Inflammatory macrophage (primary cell): ENCODE data around the gene NANOGP8.
"Not testable (repeated sequence)": the region's sequence is repeated elsewhere in the genome, so short reads cannot be mapped to it uniquely, and the experiment has no call there.

Source experiments
- DNase-seq, 2 donors: peaks; one replicate each; pipeline ENCODE4 v3.0.0-alpha.2; 2020 to 2022
- total RNA-seq, 18 experiments: gene quantifications; one replicate each; lab custom pipeline; 2026; ENCODE audit warnings: mixed read lengths in 6 of 18, inconsistent platforms in 2 of 18; lab: John Stamatoyannopoulos, UW

The NANOGP8 gene, protein sequence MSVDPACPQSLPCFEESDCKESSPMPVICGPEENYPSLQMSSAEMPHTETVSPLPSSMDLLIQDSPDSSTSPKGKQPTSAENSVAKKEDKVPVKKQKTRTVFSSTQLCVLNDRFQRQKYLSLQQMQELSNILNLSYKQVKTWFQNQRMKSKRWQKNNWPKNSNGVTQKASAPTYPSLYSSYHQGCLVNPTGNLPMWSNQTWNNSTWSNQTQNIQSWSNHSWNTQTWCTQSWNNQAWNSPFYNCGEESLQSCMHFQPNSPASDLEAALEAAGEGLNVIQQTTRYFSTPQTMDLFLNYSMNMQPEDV
- 0 to 0.25 (median 0.02) reads per million in 18 experiments for total RNA-seq

DNA sequence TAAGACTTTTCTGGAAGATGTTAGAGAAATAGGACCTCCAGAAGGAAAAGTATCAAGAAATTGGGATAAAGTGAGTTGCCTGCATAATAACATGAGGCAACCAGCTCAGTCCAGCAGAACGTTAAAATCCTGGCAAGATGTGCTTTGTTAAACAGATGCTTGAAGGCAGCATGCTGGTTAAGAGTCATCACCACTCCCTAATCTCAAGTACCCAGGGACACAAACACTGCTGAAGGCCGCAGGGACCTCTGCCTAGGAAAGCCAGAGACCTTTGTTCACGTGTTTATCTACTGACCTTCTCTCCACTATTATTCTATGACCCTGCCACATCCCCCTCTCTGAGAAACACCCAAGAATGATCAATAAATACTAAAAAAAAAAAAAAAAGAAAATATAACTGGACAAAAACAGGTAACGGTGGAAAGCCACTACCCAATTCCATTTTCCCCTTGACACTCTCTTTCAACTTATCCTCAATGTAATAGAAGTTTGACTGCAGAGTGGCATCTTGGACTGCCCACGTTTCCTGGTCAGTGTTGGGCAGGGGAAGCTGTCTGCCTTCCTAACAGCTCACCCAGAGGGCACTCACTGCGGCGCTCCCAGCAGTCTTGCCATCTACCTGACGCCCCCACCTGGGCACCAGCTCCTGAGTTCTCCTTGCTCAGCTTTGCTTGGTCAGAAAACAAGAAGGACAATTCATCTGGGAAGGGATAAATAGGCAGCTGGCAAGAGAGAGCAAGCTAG is at the start of gene NANOGP8:
TSS of gene NANOGP8 (minus strand) at position 120 of the 744 bp plus-strand sequence. CDS start 185 bp downstream, outside the sequence.
- DNase-seq, result not testable (repeated sequence)

DNA sequence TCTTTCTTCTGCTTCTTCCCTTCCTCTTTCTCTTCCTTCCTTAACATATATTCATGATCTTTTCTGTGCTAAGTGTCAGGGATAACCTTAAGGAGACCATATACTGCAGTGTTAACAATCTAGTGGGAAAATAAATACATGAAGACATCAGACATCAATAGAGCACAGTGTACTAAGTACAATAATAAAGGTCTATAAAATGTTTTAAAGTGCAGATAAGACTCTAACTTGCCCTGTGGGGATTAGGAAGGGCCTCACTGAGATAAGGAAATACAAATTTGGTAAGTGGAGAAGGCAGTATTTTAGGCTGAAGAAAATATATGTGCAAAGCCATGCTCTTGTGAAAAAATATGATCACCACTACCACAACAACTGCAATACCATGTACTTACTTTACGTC is 49.2 kb upstream of the NANOGP8 start:
- no peak for DNase-seq

DNA sequence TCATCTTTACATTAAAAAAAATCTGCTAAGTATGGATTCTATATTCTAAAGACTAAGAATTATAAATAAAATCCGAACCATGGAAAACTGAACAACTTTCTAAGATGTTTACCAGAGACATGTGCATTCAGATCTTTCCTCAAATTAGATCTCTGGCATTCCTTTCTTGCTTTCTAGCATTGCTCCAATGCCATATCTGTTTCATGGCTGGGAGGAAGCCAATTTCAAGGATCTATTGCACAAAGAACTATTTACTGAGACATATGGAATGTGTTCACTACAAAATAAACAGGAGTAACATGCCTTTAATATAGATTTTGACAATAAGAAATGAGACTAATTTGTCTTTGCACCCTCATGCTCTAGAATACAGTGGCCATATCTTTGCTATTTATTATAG is 45.1 kb upstream of the NANOGP8 start:
- DNase-seq, result no peak

DNA sequence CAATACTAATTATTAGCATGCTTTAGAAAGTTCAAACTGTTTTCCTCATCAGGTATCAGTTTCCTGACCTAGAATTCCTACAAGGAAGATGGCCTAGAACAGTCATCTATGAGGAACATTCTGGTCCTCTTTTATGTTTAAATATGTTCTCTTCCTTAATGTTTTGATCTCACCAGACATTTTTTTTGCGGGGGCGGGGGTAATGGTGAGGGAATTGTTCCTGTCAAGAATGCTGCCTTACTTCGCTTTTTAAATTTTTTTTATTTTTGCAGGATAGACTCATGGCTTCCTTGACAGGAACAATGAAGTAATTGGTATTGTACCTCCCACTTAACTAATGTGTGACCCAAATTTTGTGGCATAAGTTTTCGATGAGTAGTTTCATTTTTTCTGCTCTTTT is 44.3 kb upstream of the NANOGP8 start:
- no peak for DNase-seq

DNA sequence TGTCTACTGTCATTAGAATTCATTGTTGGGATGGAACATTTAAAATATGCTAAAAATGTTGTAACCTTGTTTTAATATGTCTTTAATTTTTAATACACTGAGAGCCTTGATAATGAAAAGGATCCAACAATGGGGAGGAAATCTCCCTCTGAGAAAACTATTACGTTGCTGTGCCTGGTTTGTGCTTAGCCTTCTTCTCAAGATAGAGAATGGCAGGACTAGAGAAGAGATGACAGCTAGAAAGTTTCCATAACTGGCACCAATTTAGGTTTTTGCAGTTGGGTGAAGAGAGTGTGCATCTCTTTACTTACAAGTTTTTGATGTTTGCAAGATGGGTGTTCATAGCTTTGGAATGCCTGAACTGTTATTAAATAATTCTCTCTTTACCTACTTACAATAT is 42.6 kb upstream of the NANOGP8 start:
- DNase-seq, result no peak

DNA sequence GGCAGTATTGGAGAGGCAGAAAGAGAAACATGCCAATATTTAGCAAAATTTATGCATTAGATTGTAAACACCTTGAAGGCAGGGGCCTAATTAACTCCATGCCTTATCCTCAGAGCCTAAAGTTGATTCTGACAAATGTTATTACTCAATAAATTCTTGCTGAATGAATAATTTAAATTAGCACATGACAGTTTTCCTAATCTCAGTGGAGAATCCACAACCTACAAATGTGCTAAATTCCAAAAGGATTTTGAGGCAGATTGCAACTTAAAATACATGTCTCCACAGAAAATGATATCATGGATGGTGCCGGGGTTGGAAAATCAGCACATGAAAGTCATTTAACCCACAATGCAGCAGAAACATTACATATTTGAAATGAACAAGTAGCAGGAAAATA is 41.1 kb upstream of the NANOGP8 start:
- no peak for DNase-seq

DNA sequence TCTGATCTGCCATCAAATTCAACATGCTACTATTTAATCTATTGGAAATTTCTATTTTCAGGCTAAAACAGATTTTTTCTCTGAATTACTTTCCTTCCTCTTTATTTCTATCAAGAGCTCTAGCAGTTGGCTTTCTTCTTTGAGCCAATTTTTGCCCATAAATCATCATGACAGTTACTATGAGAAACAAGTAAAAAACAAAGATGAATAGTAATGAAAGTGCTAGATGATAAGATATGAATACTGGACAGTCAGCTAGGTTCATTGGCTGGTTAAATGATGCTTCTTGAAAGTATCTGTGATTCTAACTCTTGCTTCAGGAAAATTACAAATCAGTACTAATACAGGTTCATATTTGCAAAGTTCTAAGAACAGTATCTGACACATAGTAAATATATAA is 38.6 kb upstream of the NANOGP8 start:
- no peak for DNase-seq

DNA sequence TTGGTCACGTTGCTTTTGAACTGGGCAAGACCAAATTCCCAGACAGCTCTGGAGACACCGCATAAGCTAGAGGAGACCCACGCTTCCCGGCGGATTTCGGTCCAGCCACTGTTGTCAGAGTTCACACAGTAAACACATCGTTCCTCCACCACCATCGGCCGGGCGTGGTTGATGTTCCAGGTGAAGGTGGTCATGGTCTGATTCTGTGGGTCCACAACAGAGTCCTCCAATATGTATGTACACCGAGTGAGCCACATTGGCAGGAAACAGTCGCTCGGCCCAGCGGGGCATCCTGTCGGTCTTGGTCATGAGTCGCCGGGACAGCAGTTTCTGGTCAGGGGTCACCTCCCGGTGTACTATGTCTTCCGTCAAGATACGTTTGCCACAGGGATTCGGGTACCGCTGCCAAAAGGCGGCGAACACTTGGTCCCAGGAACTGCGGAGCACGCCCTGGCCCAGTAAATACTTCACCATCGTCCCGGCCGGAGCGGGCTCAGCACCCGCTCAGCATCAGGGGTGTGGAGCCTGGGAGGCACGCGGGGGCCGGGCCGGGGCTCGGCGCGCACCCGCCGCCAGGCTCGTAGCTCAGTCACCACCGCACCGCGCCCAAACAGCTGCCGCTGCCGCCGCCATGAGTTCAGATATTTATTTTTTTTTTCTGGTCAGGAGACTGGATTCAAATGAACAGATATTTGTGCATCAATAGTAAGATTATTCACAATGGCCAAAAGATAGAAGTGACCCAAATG is 36.7 kb upstream of the NANOGP8 start:
- DNase-seq, result no peak

DNA sequence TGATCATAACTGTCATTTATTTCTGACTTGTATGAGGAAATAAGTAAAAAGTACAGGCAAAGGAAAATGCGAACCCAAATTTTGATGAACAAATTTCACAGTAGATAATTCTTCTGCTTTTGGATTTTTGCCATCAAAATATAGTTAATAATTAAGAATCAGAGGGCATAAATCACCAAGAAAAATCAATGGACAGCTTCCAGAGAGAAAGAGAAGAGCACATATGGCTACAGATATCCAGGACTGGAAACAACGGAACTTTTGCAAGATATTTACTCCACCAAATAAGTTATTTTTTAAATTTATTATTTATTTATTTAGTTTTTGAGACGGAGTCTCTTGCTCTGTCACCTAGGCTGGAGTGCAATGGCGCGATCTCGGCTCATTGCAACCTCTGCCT is 35.1 kb upstream of the NANOGP8 start:
- no peak for DNase-seq

DNA sequence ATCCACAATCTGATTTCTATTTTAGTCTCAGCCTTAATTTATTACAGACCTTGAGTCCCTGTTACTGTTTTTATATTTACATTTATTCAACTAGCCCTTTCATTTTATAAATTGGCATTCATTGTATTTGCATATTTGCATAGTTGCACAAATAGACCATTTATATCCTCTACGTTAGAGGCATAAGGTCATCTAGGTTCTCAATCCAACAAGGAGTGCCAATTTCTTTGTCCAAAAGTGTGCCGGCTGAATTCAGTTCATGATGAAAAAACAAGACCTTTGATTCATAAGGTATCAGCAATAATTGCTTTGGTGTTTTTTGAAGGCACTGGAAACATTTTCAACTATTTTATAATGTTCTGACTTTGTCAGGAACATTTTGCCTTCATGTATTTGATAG is 33.9 kb upstream of the NANOGP8 start:
- no peak for DNase-seq

DNA sequence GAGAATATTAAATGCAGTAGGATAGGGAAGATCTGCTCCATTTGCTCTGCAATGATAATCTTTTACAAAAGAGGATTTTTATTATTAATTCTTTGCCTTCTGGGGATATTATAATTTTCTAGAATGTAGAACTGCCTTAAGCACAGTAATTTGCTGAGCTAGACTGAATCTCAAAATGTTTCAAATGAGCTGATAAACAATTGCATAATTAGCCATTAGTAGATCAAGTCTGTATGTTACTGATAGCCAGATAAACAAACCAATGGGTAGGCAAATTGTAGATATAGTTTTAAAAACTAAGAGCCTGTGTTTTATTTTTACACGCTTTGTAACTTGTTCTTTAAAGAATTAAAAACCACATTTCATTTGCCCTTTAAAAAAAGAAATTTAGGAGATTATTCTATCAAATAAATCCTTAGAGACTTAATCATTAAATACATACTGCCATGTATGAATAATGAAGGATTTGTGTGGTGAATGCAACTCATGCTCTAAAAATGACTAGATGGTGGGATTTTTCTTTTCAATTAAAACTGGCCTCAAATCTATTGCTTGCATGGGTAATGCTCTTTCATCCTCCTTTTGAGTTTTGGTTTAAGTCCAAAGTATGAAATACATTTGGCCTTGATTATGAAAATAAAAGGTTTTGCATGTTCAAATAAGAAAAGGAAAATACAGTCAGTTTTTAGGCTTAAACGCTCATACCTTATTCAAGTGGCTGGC is 32.6 kb upstream of the NANOGP8 start:
- DNase-seq, result no peak

DNA sequence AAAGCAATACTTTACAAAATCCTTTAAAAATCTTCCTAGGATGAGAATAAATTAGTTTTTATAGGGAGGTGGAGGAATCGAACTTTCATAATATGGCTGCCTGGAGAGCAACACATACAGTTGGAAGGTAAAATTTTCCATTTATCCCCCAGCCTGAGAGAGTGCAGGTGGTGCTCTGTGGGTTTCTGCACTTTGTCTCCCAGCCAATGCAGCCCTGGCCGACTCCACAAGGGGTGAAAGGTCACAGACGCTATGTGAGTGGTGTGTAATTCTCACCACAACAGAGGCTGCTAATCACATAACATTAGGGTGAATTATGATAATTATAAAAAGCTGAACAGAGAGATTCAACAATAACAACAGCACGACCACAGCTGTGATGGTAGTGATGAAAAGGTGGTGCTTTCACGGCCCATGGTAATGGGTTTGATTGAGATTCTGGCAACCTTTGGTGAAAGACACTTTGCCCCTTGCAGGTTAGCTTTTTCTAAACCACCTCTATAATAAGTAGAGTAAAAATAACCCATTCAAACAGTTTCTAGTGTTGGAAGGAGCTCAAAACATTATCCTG is 30.1 kb upstream of the NANOGP8 start:
- DNase-seq, result no peak

DNA sequence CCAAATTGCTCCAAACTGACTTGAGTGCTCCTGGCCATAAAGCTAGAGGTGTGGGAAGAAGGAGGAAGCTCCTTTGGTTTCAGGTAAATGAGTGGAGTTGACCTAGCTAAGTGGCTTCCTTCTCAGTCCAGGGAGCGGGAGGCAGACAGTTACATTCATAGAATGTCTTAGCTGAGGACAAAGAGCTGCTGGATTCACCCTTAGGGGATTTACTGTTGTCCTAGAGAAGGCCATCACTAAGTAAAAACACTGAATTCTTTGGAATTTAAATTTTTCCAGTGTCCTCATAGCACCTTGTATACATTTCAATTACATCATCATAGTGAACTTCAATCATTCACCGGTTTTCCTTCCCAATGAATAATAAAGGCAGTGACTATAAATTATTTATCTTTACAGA is 27.3 kb upstream of the NANOGP8 start:
- no peak for DNase-seq

DNA sequence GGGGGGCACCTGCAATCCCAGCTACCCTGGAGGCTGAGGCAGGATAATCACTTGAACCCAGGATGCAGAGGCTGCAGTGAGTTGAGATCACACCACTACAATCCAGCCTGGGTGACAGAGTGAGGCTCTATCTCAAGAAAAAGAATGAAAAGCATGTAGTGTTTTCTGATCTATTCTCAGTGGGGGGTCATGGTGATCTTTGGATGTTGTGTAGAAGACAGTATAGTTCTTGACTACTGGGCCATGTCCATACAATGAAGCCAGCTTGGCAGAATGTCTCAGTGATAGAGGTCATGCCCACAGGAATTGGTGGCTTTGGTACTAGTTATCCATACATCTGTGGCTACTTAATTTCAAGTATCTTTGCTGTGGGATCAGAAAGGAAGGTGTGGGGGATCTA is 26.8 kb upstream of the NANOGP8 start:
- DNase-seq, result no peak

DNA sequence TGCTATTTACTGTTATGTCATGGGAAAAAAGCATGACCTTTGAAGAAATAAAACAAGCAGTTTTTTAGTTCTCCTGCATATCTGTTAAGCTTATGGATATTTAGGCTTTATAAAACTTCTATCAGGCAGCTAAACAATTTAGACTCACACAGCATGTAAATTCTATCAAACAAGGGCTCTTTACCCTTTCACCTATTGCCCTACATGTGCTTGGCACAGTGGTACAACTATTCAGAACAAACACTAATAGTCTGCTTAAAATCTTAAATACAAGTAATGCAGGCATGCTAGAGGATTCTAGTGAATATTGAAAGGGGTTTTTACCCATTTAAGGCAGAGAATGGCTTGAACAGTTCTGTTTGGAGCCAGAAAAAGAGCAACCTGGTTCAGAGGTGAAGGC is 23.4 kb upstream of the NANOGP8 start:
- DNase-seq, result no peak

DNA sequence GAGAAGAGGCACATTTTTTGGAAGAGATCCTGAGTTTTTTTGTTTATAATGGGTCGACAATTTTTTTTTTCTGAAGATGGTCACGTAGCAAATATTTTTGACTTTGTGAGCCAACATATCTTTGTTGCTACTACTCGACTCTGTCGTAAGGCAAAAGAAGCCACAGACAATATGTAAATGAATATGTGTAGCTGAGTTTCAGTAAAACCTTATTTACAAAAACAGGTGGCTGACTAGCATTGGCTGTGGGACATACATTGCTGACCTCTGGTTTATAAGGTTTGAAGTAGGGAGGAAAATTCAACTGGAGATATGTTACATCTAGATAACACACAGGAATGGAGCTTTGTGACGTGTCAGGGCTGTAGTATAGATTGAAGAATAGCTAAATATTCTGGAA is 22.5 kb upstream of the NANOGP8 start:
- no peak for DNase-seq

DNA sequence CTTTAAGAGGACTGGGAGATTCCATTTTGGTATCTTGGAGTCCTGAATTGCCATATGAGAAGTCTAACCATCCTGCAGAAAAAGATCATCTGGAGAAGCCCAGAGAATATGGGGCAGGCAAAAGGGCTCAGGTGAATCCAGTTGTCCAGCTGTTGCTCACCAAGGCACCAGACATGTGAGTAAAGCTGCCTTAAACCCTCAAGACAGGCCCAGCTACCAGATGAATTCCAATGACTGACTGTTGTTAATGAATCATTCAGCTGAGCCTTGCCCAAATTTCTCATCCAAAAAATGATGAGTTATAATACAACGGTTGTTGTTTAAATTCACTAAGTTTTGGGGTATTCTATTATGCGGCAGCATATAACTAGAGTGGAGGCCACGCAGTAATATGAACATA is 22.0 kb upstream of the NANOGP8 start:
- DNase-seq, result no peak

DNA sequence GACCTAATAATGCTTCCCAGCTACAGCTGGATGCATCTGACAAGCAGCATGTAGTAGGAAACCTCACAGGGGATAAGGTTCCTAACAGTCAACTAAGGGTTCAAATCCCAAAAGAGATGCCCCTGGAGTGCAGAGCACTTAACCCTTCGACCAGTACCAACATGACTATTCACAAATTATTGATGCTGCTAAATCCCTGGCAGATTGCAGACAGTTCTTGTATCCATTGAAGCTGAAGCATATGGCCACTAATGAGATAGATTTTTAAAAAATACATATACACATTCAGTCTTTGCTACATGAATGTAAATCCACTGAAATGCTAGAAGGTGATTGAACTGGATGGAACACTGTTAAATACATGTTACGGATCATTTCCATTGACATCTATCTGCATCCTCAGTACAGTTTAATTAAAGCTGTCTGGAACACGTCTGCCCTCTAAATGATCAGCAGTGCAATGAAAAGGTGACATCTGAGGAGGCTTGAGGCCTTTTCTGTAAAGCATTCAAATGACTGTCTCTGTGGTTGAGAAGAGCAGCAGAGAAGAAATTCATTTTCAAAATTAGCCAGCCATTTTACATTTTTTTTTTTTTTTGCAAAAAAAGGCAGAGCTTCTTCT is 19.5 kb upstream of the NANOGP8 start:
- DNase-seq, result no peak

DNA sequence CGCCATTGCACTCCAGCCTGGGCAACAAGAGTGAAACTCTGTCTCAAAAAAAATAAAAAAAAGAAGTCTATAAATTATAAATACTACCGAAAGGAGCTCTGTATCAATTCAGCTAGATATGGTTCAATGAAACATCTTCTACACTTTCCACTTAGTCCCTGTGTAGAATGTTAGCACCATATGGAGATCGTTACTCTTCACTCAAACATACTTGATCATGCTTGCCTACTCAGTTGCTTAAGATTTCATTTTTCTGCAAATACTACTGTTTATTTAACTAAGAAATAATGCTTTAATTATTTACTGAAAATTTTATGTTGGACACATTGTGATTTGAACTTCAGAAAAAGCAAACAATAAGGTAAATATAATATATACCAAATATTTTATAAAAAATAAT is 17.1 kb upstream of the NANOGP8 start:
- DNase-seq, result no peak

DNA sequence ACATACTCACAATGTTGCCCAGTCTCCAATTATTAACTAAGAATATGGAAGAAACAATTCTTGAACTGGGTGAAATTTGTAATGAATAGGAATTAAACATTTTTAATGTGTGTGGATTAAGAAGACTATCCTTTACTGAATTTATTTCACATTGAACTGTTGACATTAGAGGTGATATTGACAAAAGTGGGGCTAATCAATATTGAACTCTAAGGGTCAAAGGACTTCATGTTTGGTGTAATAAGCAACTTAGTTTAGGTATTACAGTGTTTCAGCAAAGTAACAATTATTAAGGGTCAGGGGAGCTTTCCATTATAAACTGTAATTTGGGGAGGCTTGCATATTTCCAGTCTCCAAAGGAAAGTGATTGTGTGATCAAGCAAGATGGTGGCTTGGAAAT is 16.2 kb upstream of the NANOGP8 start:
- DNase-seq, result no peak

DNA sequence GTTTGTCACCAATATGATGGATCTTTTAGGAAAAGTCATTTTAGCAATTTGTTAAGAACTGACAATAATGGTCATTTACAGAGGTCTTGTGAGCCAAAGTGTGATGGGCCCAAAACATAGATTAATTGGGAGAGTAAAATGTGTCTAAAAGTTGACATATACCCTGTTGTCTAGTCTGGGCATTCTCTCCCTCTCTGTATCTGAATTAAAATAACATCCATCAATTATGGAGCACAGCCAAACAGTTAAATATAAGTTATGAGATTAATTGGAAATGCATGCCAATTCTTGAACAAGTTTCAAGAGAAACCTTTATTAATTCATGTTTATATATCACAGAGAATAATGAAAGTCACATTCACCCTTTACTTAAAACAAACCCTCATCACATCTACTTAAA is 13.6 kb upstream of the NANOGP8 start:
- DNase-seq, result no peak

DNA sequence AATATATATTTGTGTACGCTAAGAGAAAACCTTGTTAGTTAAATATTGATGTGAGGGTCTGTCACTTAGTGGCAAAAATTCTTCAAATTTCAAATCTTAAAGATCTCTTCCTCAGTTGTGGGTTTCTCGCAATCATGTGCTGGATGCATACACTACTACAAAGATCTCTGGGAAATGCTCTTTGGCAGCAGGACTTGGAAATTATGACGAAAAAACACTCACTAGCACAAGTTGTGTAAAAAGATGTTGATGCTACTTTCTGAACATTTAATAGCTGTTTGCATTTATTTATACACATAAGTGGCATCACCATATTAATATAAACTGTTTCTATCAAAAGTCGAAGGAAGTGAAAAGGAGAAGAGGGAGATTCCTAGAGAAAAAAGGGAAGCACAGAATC is 10.8 kb upstream of the NANOGP8 start:
- no peak for DNase-seq
